HepG2 (cell line): ENCODE results near the gene ABCG2. TPM values are rescaled to one million over a fixed set of nuclear protein-coding genes. Genes with fewer than 3 reads are reported as not detected.

ENCODE experiments used
- ATAC-seq: fragments of 200-7000 bp; cut with Tn5 transposase; 3 replicates; pipeline ENCODE4 v1.9.1; 2020; ENCODE audit warnings: mild to moderate bottlenecking, moderate library complexity
- BruUV-seq: library from RNA; stranded (reverse); fragments of 400-500 nt; replicated peaks from 2 replicates; lab custom pipeline; 2021; lab: Mats Ljungman, UMichigan
- CTCF ChIA-PET: fragments of 300-600 bp; formaldehyde crosslinking; extraction: SDS; loops from one replicate; lab custom pipeline; 2021; ENCODE audit warnings: low total read pairs, inconsistent platforms, low intra/inter-chr PET ratio; lab: Yijun Ruan, JAX
- POLR2A ChIA-PET: fragments of 350-600 bp; sonication (Branson Sonifier 250); formaldehyde crosslinking; loops from one replicate; lab custom pipeline; 2020; ENCODE audit warnings: antibody characterized with exemption, inconsistent platforms; lab: Yijun Ruan, JAX
- DNase-seq: peaks from one replicate; pipeline ENCODE4 v3.0.0-alpha.2; 2015; ENCODE audit warnings: low spot score
- FAIRE-seq: peaks from 3 replicates; lab custom pipeline; 2011; peaks lifted over from hg19 to GRCh38; lab: Jason Lieb, UNC
- H2AFZ ChIP-seq: one replicate; pipeline ENCODE4 v1.6.1; 2011; ENCODE audit warnings: low read length, inconsistent platforms
- H3K27ac ChIP-seq: fragments of 300-600 bp; 3 replicates; pipeline ENCODE4 v1.8.0; 2011; ENCODE audit warnings: mixed run types, mild to moderate bottlenecking, mixed read lengths, low read length, inconsistent platforms; ENCODE audit not compliant: insufficient read depth; ENCODE audit errors: extremely low read length
- H3K27me3 ChIP-seq, 2 experiments: fragments of 200-600 bp in 1 of 2; 2 replicates in 1 of 2; 3 replicates in 1 of 2; pipeline versions ENCODE4 v1.6.0 to v1.8.0; 2011; ENCODE audit warnings: low read length in 2 of 2, mild to moderate bottlenecking in 2 of 2, moderate library complexity in 2 of 2, inconsistent platforms in 1 of 2; ENCODE audit not compliant: insufficient read depth in 2 of 2, control insufficient read depth in 1 of 2
- H3K36me3 ChIP-seq, 2 experiments: fragments of 200-600 bp in 1 of 2; replicated peaks in 1 of 2; 2 replicates in 1 of 2; 3 replicates in 1 of 2; pipeline versions ENCODE4 v1.5.1 to v1.8.0; 2011; ENCODE audit warnings: low read length in 2 of 2, inconsistent platforms in 1 of 2; ENCODE audit not compliant: insufficient read depth in 2 of 2, control insufficient read depth in 1 of 2
- H3K4me1 ChIP-seq: 2 replicates; pipeline ENCODE4 v1.5.1; 2012; ENCODE audit warnings: low read length, inconsistent platforms; ENCODE audit not compliant: insufficient read depth
- H3K4me2 ChIP-seq: 2 replicates; pipeline ENCODE4 v1.6.0; 2011; ENCODE audit warnings: low read depth, low read length, inconsistent platforms
- H3K4me3 ChIP-seq, 3 experiments: fragments of 200-600 bp in 1 of 3; sonication (generic), shearing (Covaris generic) in 1 of 3; replicated peaks in 1 of 3; 2 replicates each; pipeline ENCODE4 v1.5.1; 2011 to 2016; ENCODE audit warnings: low read length in 3 of 3, inconsistent platforms in 2 of 3, low read depth in 2 of 3, mild to moderate bottlenecking in 2 of 3, control low read depth in 1 of 3, mixed read lengths in 1 of 3; ENCODE audit not compliant: insufficient read depth in 1 of 3
- H3K79me2 ChIP-seq: one replicate; pipeline ENCODE4 v1.6.1; 2011; ENCODE audit warnings: low read length, inconsistent platforms; ENCODE audit not compliant: insufficient read depth
- H3K9ac ChIP-seq: 2 replicates; pipeline ENCODE4 v1.6.0; 2011; ENCODE audit warnings: mild to moderate bottlenecking, low read depth, low read length, inconsistent platforms; ENCODE audit not compliant: insufficient read depth
- H3K9me3 ChIP-seq: 2 replicates; pipeline ENCODE4 v1.5.1; 2012; ENCODE audit warnings: mild to moderate bottlenecking, low read length
- H4K20me1 ChIP-seq: 2 replicates; pipeline ENCODE4 v1.6.0; 2011; ENCODE audit warnings: inconsistent platforms, mild to moderate bottlenecking, low read length, moderate library complexity; ENCODE audit not compliant: insufficient read depth
- CREB1 ChIP-seq, 2 experiments: fragments of 450-650 bp in 1 of 2; IDR thresholded peaks; 2 replicates each; pipeline ENCODE4 v1.6.1; 2016 to 2017; ENCODE audit warnings: control low read depth in 1 of 2, mild to moderate bottlenecking in 1 of 2, missing compliant biosample characterization in 1 of 2, missing genetic modification characterization in 1 of 2
- GABPA ChIP-seq, 2 experiments: IDR thresholded peaks; 2 replicates each; pipeline ENCODE4 v1.6.1; 2011 to 2016; ENCODE audit warnings: low read depth in 2 of 2, low read length in 1 of 2, missing biosample characterization in 1 of 2, missing genetic modification characterization in 1 of 2
- HBP1 ChIP-seq: IDR thresholded peaks from 2 replicates; pipeline ENCODE4 v1.6.1; 2016; ENCODE audit warnings: low read depth, control low read depth
- KLF16 ChIP-seq, 2 experiments: sonication (generic) in 1 of 2; formaldehyde crosslinking in 1 of 2; IDR thresholded peaks; 2 replicates each; pipeline versions ENCODE4 v1.6.1 to v1.8.0; 2016 to 2023; ENCODE audit warnings: missing genetic modification reagents in 2 of 2, missing compliant biosample characterization in 1 of 2
- LCORL ChIP-seq, 2 experiments: fragments of 450-650 bp in 1 of 2; sonication (generic) in 1 of 2; formaldehyde crosslinking in 1 of 2; IDR thresholded peaks; 2 replicates each; pipeline versions ENCODE4 v1.5.0 to v1.6.1; 2017 to 2020; ENCODE audit warnings: antibody characterized with exemption in 1 of 2, missing genetic modification reagents in 1 of 2
- MEF2D ChIP-seq: sonication (generic); formaldehyde crosslinking; IDR thresholded peaks from 2 replicates; pipeline ENCODE4 v1.5.1; 2020; ENCODE audit warnings: mild to moderate bottlenecking, missing genetic modification reagents
- NFE2L2 ChIP-seq: fragments of 150-350 bp; IDR thresholded peaks from 2 replicates; pipeline ENCODE4 v1.6.1; 2014; ENCODE audit warnings: low read length
- PRDM15 ChIP-seq: sonication (generic); formaldehyde crosslinking; IDR thresholded peaks from 2 replicates; pipeline ENCODE4 v1.4.0; 2020; ENCODE audit warnings: missing genetic modification reagents
- U2AF1 ChIP-seq: fragments of 200-400 bp; formaldehyde crosslinking; optimal IDR thresholded peaks from 2 replicates; pipeline ENCODE3; 2017; ENCODE audit warnings: mild to moderate bottlenecking, low read depth, low read length
- WIZ ChIP-seq: sonication (generic); formaldehyde crosslinking; IDR thresholded peaks from 2 replicates; pipeline ENCODE4 v1.5.1; 2020; ENCODE audit warnings: mild to moderate bottlenecking, missing genetic modification reagents
- ZNF18 ChIP-seq: sonication (generic); formaldehyde crosslinking; IDR thresholded peaks from 2 replicates; pipeline ENCODE4 v1.8.0; 2022; ENCODE audit warnings: mild to moderate bottlenecking, missing genetic modification reagents; ENCODE audit not compliant: insufficient replicate concordance
- ZNF775 ChIP-seq: sonication (generic); formaldehyde crosslinking; IDR thresholded peaks from 2 replicates; pipeline ENCODE4 v1.4.0; 2020; ENCODE audit warnings: missing genetic modification reagents, mild to moderate bottlenecking, moderate library complexity, borderline replicate concordance
- ZSCAN31 ChIP-seq: sonication (generic); formaldehyde crosslinking; IDR thresholded peaks from 2 replicates; pipeline ENCODE4 v1.5.0; 2020; ENCODE audit warnings: low read depth, mild to moderate bottlenecking, missing genetic modification reagents
- WGBS: methylation state at CpG from one replicate; pipeline ENCODE4 v1.1.6; 2017; ENCODE audit warnings: low lambda C conversion rate; 5-methylcytosine and 5-hydroxymethylcytosine counted together
- in situ Hi-C: cut with HindIII; loops from 2 replicates; pipeline ENCODE4 v1.10.0; 2017; ENCODE audit warnings: low pct_unique_long_range_greater_than_20kb; ENCODE audit not compliant: extremely low pct_ligation_motif_present
- intact Hi-C: fragments of 100-400 bp; cut with micrococcal nuclease; formaldehyde crosslinking; loops from one replicate; pipeline ENCODE4 v1.10.0; 2022; ENCODE audit not compliant: unreplicated experiment
- polyA plus RNA-seq, 8 experiments: library from polyadenylated mRNA; depleted of rRNA in 3 of 8; stranded (reverse) in 7 of 8; unstranded in 1 of 8; fragments of >200 nt; fragmentation: Illumina TruSeq in 4 of 8; extraction: Trizol in 4 of 8; gene quantifications; 2 replicates each; pipeline versions ENCODE4 v1.2.1 to v1.2.3, GENCODE V29; 2011 to 2016; ENCODE audit warnings: low read depth in 4 of 8, missing spikeins in 1 of 8, mixed read lengths in 1 of 8; ENCODE audit not compliant: insufficient read depth in 1 of 8
- total RNA-seq, 5 experiments: library from RNA; depleted of rRNA; stranded (reverse); fragments of >200 nt; fragmentation: Illumina TruSeq; extraction: Trizol; gene quantifications; 2 replicates each; pipeline ENCODE4 v1.2.3, GENCODE V29; 2016; ENCODE audit warnings: low read depth in 1 of 5

ABCG2 gene
- total and polyA plus RNA-seq, 2 of the 13 experiments (the other 11 are each of a cell fraction or from before 2014, with no cell fraction given) = 10.0 to 15.7 TPM

- POLR2A ChIA-PET = no interaction called here
- CTCF ChIA-PET = no interaction called here
- BruUV-seq = no TSS peak
- Histone ChIP-seq H3K4me3 (no peak overlapping the region), H3K79me2 (no peaks in the 10 kb centered on the region), H3K27me3 (no peaks in the 10 kb centered on the region)
- no peak for FAIRE-seq
- TF ChIP-seq ZNF775 (CRISPR knock-in tag) = no peak
- TF ChIP-seq LCORL (IDR thresholded peaks at IDR 0.05) = no peak
- TF ChIP-seq LCORL (CRISPR knock-in tag; IDR thresholded peaks at IDR 0.05) = no peak
- TF ChIP-seq NFE2L2 = no peak
- no peak for TF ChIP-seq PRDM15
- TF ChIP-seq CREB1 (IDR thresholded peaks at IDR 0.05) = no peak
- no peak for TF ChIP-seq CREB1 (CRISPR knock-in tag; IDR thresholded peaks at IDR 0.05)
- no peak for TF ChIP-seq ZSCAN31 (CRISPR knock-in tag)
- TF ChIP-seq U2AF1 = no peak
- no peak for TF ChIP-seq HBP1 (CRISPR knock-in tag)
- TF ChIP-seq MEF2D (CRISPR knock-in tag) = no peak
- TF ChIP-seq KLF16 (CRISPR knock-in tag; IDR thresholded peaks at IDR 0.05) = no peak
- no peak for TF ChIP-seq WIZ (CRISPR knock-in tag)
- no peak for TF ChIP-seq GABPA (IDR thresholded peaks at IDR 0.05; ENCODE audit: low read depth, low read length)
- TF ChIP-seq GABPA (CRISPR knock-in tag; IDR thresholded peaks at IDR 0.05; ENCODE audit: low read depth) = no peak
- TF ChIP-seq ZNF18 = no peak
- TF ChIP-seq, all 625 proteins: peak for 0
- Histone ChIP-seq H3K36me3 (no peaks in the 10 kb centered on the region), H4K20me1 (no peaks in the 10 kb centered on the region), H2AFZ (no peak overlapping the region), H3K9me3 (no peaks in the 10 kb centered on the region), H3K4me2 (no peak overlapping the region), H3K9ac (no peak overlapping the region), H3K27ac (no peak overlapping the region), H3K4me1 (peaks cover 13% of the 10 kb centered on the region)
- intact Hi-C loops (no loop called here), in situ Hi-C loops (no loop called here)
- no peak for ATAC-seq
- no peak for DNase-seq
- 87% methylated on average over 9 of the region's 9 CpGs for WGBS
Measured at GRCh38 chr4:88130544-88131305, 27.7 kb downstream of the ABCG2 start.
